ENCODE measurements around the gene COL11A2. TPM values are rescaled to one million over a fixed set of nuclear protein-coding genes. Genes with fewer than 3 reads are reported as not detected.

The COL11A2 gene
- total and polyA plus RNA-seq, 2 of the 13 experiments (the other 11 are each of a cell fraction or from before 2014, with no cell fraction given), result 0.55 TPM

DNA sequence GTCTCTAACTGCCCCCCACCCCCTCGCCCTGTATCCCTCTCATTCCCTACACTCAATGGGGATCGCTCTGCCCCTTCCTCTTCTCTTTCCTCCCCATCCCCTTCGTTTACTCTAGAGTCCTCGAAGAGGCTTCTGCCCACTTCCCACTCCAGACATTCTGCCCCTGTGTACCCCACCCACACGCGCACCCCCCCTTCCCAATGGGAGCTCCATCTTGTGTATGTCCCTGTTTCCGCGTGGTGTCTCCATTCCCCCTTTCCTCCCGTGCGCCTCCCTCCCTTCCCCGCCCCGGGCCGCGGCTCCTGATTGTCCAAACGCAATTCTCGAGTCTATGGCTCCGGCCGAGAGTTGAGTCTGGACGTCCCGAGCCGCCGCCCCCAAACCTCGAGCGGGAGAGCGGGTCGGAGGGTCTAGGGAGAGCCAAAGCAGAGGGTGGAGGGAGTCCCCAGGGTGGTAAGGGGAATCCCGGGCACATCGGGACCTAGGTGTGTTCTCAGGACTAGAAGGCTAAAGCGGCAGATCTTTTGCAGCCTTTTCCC lies 15.4 kb upstream of the COL11A2 start (continued):
- TF ChIP-seq SALL2 (CRISPR knock-in tag; IDR thresholded peaks at IDR 0.05), result no peak
- TF ChIP-seq ZC3H4 (CRISPR knock-in tag; IDR thresholded peaks at IDR 0.05; ENCODE audit: borderline replicate concordance), result peak; percentile 54; the same call in 1 of the 2 replicates
- no peak for TF ChIP-seq ZNF883 (CRISPR knock-in tag; IDR thresholded peaks at IDR 0.05; ENCODE audit: not compliant biosample characterization)
- 0 out of 2 replicates have a peak, but pooled peaks have one; percentile 48 for TF ChIP-seq ZNF850 (CRISPR knock-in tag; conservative IDR thresholded peaks at IDR 0.05)
- no peak for TF ChIP-seq POLR2A (IDR thresholded peaks at IDR 0.05; ENCODE audit: insufficient read depth in 1 of 2, low read depth in 2 of 2, low read length in 2 of 2)
- TF ChIP-seq ZNF337 (CRISPR knock-in tag; IDR thresholded peaks at IDR 0.05; ENCODE audit: borderline replicate concordance, low read depth), result no peak
- TF ChIP-seq ZNF556 (CRISPR knock-in tag; IDR thresholded peaks at IDR 0.05; ENCODE audit: borderline replicate concordance), result no peak
- no peak for TF ChIP-seq NFIC (IDR thresholded peaks at IDR 0.05; ENCODE audit: low read length)
- TF ChIP-seq, protein P1, sequence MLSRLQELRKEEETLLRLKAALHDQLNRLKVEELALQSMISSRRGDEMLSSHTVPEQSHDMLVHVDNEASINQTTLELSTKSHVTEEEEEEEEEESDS (CRISPR knock-in tag; IDR thresholded peaks at IDR 0.05; ENCODE audit: borderline replicate concordance), result no peak
- TF ChIP-seq JUND (CRISPR knock-in tag; IDR thresholded peaks at IDR 0.05), result no peak
- no peak for TF ChIP-seq HHEX (CRISPR knock-in tag; IDR thresholded peaks at IDR 0.05)
- 0 out of 2 replicates have a peak, but pooled peaks have one; percentile 53 for TF ChIP-seq IRX3 (CRISPR knock-in tag; IDR thresholded peaks at IDR 0.05; ENCODE audit: borderline replicate concordance, low read depth)
- no peak for TF ChIP-seq ZBTB33 (CRISPR knock-in tag; IDR thresholded peaks at IDR 0.05)
- TF ChIP-seq CHD4 (IDR thresholded peaks at IDR 0.05; ENCODE audit: borderline replicate concordance, low read length), result no peak
- no peak for TF ChIP-seq KLF15 (CRISPR knock-in tag; IDR thresholded peaks at IDR 0.05; ENCODE audit: borderline replicate concordance)
- no peak for TF ChIP-seq POLR2AphosphoS2 (IDR thresholded peaks at IDR 0.05; ENCODE audit: low read depth, low read length)
- 0 out of 2 replicates have a peak, but pooled peaks have one; percentile 60 for TF ChIP-seq ZNF670 (CRISPR knock-in tag; IDR thresholded peaks at IDR 0.05; ENCODE audit: borderline replicate concordance)
- TF ChIP-seq ZNF816 (CRISPR knock-in tag; IDR thresholded peaks at IDR 0.05; ENCODE audit: borderline replicate concordance), result peak; percentile 72; the same call in 1 of the 2 replicates
- TF ChIP-seq KMT2B (CRISPR knock-in tag; IDR thresholded peaks at IDR 0.05), result no peak
- no peak for TF ChIP-seq JUN (CRISPR knock-in tag; IDR thresholded peaks at IDR 0.05)
- no peak for TF ChIP-seq ARNT (IDR thresholded peaks at IDR 0.05)
- no peak for TF ChIP-seq BCL6 (CRISPR knock-in tag; IDR thresholded peaks at IDR 0.05)
- TF ChIP-seq, protein P2, sequence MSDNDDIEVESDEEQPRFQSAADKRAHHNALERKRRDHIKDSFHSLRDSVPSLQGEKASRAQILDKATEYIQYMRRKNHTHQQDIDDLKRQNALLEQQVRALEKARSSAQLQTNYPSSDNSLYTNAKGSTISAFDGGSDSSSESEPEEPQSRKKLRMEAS (IDR thresholded peaks at IDR 0.05), result no peak
- TF ChIP-seq TBL1XR1 (IDR thresholded peaks at IDR 0.05; ENCODE audit: borderline replicate concordance, low read length, partially characterized antibody), result no peak
- no peak for TF ChIP-seq FOXC1 (CRISPR knock-in tag; IDR thresholded peaks at IDR 0.05; ENCODE audit: borderline replicate concordance)
- TF ChIP-seq HNF4G (IDR thresholded peaks at IDR 0.05; ENCODE audit: borderline replicate concordance, low read depth, low read length), result no peak
- TF ChIP-seq HNF4G (CRISPR knock-in tag; IDR thresholded peaks at IDR 0.05; ENCODE audit: borderline replicate concordance, low read depth), result 0 out of 2 replicates have a peak, but pooled peaks have one; percentile 7
- TF ChIP-seq ZNF749 (CRISPR knock-in tag; IDR thresholded peaks at IDR 0.05; ENCODE audit: borderline replicate concordance), result no peak
- peak; percentile 14 for TF ChIP-seq RBM22 (optimal IDR thresholded peaks at IDR 0.05; ENCODE audit: low read length)
- TF ChIP-seq ZNF34 (CRISPR knock-in tag; IDR thresholded peaks at IDR 0.05; ENCODE audit: borderline replicate concordance), result no peak
- no peak for TF ChIP-seq ELF3 (CRISPR knock-in tag; IDR thresholded peaks at IDR 0.05)
- no peak for TF ChIP-seq ZNF331 (CRISPR knock-in tag; IDR thresholded peaks at IDR 0.05)
